ENCODE measurements around the gene RBM19.

DNA sequence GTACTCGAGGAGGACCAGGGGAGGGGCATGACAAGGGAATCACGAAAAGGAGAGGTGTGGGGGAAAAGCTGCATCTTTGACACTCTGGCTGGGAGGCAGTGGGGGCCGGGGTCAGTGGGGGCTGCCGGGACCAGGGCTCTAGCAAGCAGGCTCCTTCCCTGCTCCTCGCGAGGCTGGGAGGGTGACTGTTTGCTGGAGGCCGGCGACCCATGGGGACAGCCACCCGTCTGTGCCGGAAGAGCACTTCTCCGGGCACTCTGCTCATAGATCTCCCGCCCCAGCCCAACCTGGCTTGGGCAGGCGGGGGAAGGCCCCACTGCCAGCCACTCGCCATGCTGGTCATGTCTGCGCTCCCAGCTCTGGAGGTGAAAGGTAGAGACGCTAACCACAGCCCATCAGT lies 130.7 kb downstream of the RBM19 start:
- TF ChIP-seq EZH2 (IDR thresholded peaks at IDR 0.05; ENCODE audit: borderline replicate concordance, low read length): no peak
- TF ChIP-seq, protein P1, sequence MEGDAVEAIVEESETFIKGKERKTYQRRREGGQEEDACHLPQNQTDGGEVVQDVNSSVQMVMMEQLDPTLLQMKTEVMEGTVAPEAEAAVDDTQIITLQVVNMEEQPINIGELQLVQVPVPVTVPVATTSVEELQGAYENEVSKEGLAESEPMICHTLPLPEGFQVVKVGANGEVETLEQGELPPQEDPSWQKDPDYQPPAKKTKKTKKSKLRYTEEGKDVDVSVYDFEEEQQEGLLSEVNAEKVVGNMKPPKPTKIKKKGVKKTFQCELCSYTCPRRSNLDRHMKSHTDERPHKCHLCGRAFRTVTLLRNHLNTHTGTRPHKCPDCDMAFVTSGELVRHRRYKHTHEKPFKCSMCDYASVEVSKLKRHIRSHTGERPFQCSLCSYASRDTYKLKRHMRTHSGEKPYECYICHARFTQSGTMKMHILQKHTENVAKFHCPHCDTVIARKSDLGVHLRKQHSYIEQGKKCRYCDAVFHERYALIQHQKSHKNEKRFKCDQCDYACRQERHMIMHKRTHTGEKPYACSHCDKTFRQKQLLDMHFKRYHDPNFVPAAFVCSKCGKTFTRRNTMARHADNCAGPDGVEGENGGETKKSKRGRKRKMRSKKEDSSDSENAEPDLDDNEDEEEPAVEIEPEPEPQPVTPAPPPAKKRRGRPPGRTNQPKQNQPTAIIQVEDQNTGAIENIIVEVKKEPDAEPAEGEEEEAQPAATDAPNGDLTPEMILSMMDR (conservative IDR thresholded peaks at IDR 0.05 in 1 of 2, IDR thresholded peaks at IDR 0.05 in 1 of 2; ENCODE audit: extremely low read depth in 1 of 2, insufficient read depth in 1 of 2, low read depth in 1 of 2, low read length in 2 of 2): no peak
